ENCODE measurements around the gene DNAJC10. TPM values are rescaled to one million over a fixed set of nuclear protein-coding genes. Genes with fewer than 3 reads are reported as not detected.

The DNAJC10 gene
- total and polyA plus RNA-seq, 2 donors (not counting 3 experiments of a cell fraction or from before 2014, with no cell fraction given) = 45.1 to 201 TPM

DNA sequence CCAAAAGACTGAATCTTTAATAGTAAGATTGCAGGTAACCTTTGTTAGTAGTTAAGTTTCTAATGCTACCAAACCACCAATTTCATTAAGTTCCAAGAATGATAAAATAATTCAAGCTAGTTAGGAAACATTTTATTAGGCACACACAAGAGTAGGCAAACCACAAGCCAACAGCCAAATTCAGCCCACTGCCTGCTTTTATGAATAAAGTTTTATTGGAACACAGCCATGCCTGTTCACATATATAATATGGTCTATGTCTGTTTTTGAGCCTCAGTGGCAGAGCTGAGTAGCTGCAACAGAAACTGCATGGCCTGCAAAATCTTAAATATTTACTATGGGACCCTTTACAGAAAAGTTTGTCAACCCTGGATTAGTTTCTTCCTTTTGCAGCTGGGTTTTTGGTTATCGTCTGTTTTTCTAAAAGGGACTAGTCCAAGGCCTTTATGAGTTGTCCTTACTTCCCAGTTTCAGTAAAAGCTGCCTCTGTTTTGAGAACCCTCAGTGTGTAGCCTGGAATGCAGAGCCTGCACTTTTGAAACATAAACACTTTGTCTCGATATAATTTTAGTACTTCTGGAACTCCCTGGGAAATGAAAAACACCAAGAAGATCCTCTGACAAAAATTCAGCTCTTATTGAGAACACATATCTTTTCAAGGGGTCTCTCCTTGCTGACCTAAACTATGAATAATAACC, 111.3 kb downstream of the DNAJC10 start:
- POLR2A ChIA-PET = no interaction called here
- intact Hi-C loops (cut with micrococcal nuclease) = no loop called here
- DNase-seq (ENCODE audit: low read depth, low spot score) = no peak

More for the DNA sequence above, 111.3 kb downstream of the DNAJC10 start:
- CTCF ChIA-PET = no interaction called here
- no peaks in the 10 kb centered on the region for H3K9me3 ChIP-seq (replicated peaks; ENCODE audit: control insufficient read depth, insufficient read depth, low read length)
- H2AFZ ChIP-seq (ENCODE audit: low read depth, low read length) = no peak overlapping the region
- no peak overlapping the region for H3K27ac ChIP-seq (ENCODE audit: insufficient read depth, low read depth, low read length)
- no peaks in the 10 kb centered on the region for H3K79me2 ChIP-seq (ENCODE audit: control insufficient read depth, insufficient read depth, low read length)
- no peak overlapping the region for H3K4me3 ChIP-seq (replicated peaks in 1 of 3; ENCODE audit: insufficient read depth in 1 of 3, low read depth in 1 of 3, low read length in 3 of 3)
- no peak overlapping the region for H3K9ac ChIP-seq (replicated peaks; ENCODE audit: extremely low read depth, insufficient read depth, low read length)
- peaks cover 6 to 12% of the 10 kb centered on the region in 2 experiments for H3K27me3 ChIP-seq (ENCODE audit: control insufficient read depth in 2 of 2, insufficient read depth in 2 of 2, low read length in 2 of 2)
- H3K4me2 ChIP-seq (ENCODE audit: insufficient read depth, low read length) = no peak overlapping the region
- TF ChIP-seq POLR2AphosphoS5 (IDR thresholded peaks at IDR 0.05; ENCODE audit: insufficient read depth, low read depth, low read length) (no peak), POLR2A (IDR thresholded peaks at IDR 0.05; ENCODE audit: low read depth, low read length) (no peak), CTCF (IDR thresholded peaks at IDR 0.05; ENCODE audit: extremely low read depth in 1 of 2, insufficient read depth in 1 of 2, low read depth in 1 of 2, low read length in 2 of 2) (no peak)
- H4K20me1 ChIP-seq (replicated peaks; ENCODE audit: control insufficient read depth, extremely low read depth, insufficient read depth, low read length) = no peaks in the 10 kb centered on the region
- no peak for FAIRE-seq
- no TSS peak for BruUV-seq (replicated peaks)
- H3K36me3 ChIP-seq (ENCODE audit: control insufficient read depth in 2 of 2, extremely low read depth in 1 of 2, insufficient read depth in 2 of 2, low read length in 2 of 2) = no peaks in the 10 kb centered on the region
- H3K9me1 ChIP-seq (replicated peaks; ENCODE audit: control insufficient read depth, extremely low read depth, insufficient read depth, low read length) = no peaks in the 10 kb centered on the region
- H3K4me1 ChIP-seq (ENCODE audit: control insufficient read depth, extremely low read depth, insufficient read depth, low read length) = no peaks in the 10 kb centered on the region
- dilution Hi-C loops (cut with MboI; ENCODE audit: extremely low pct_ligation_motif_present, low sequenced_read_pairs) = no loop called here
